K562 (cell line): Measurements from ENCODE around the gene NOP14. TPM values are rescaled to one million over a fixed set of nuclear protein-coding genes. Genes with fewer than 3 reads are reported as not detected.

Source experiments
- ATAC-seq: fragments of 200-7000 bp; cut with Tn5 transposase; 3 replicates; pipeline ENCODE4 v1.9.1; 2020; ENCODE audit warnings: moderate library complexity
- BruUV-seq: library from RNA; stranded (reverse); fragments of 400-500 nt; replicated peaks from 2 replicates; lab custom pipeline; 2021; lab: Mats Ljungman, UMichigan
- CTCF ChIA-PET: fragments of 300-600 bp; formaldehyde crosslinking; extraction: SDS; loops from one replicate; lab custom pipeline; 2021; ENCODE audit warnings: low intra/inter-chr PET ratio; lab: Yijun Ruan, JAX
- POLR2A ChIA-PET: fragments of 300-600, 350-650 bp; sonication (Branson Sonifier 250); formaldehyde crosslinking; extraction: SDS; loops from one replicate; lab custom pipeline; 2021; ENCODE audit warnings: antibody characterized with exemption, inconsistent platforms; lab: Yijun Ruan, JAX
- DNase-seq, 4 experiments: peaks; one replicate each; pipeline versions ENCODE4 v3.0.0 to v3.0.0-alpha.2; 2011 to 2018; ENCODE audit warnings: low spot score in 3 of 4, mixed read lengths in 3 of 4; ENCODE audit errors: extremely low read depth in 1 of 4
- FAIRE-seq: peaks from 2 replicates; lab custom pipeline; 2011; peaks lifted over from hg19 to GRCh38; lab: Jason Lieb, UNC
- H2AFZ ChIP-seq: 2 replicates; pipeline ENCODE4 v1.6.0; 2011; ENCODE audit warnings: low read depth, low read length, control low read depth, inconsistent platforms
- H3K27ac ChIP-seq: fragments of 200-600 bp; 3 replicates; pipeline ENCODE4 v1.8.0; 2011; ENCODE audit warnings: low read depth, mild to moderate bottlenecking, control low read depth, inconsistent platforms, low read length, moderate library complexity, mixed read lengths; ENCODE audit errors: extremely low read depth
- H3K27me3 ChIP-seq, 2 experiments: fragments of 300-600 bp in 1 of 2; 2 replicates in 1 of 2; 3 replicates in 1 of 2; pipeline versions ENCODE4 v1.6.0 to v1.8.0; 2011; ENCODE audit warnings: inconsistent platforms in 2 of 2, low read length in 2 of 2, mild to moderate bottlenecking in 1 of 2, mixed read lengths in 1 of 2, moderate library complexity in 1 of 2; ENCODE audit not compliant: control insufficient read depth in 2 of 2, insufficient read depth in 2 of 2
- H3K36me3 ChIP-seq: fragments of 300-600 bp; 3 replicates; pipeline ENCODE4 v1.8.0; 2011; ENCODE audit warnings: mild to moderate bottlenecking, low read length, inconsistent platforms; ENCODE audit not compliant: control insufficient read depth, insufficient read depth
- H3K4me1 ChIP-seq, 2 experiments: fragments of 200-600 bp in 1 of 2; replicated peaks in 1 of 2; 2 replicates in 1 of 2; 3 replicates in 1 of 2; pipeline versions ENCODE4 v1.5.1 to v1.8.0; 2011; ENCODE audit warnings: inconsistent platforms in 2 of 2, low read length in 2 of 2, mild to moderate bottlenecking in 1 of 2, mixed read lengths in 1 of 2, moderate library complexity in 1 of 2; ENCODE audit not compliant: control insufficient read depth in 2 of 2, insufficient read depth in 2 of 2
- H3K4me2 ChIP-seq: 2 replicates; pipeline ENCODE4 v1.6.1; 2011; ENCODE audit warnings: low read length, control low read depth, inconsistent platforms, mixed read lengths; ENCODE audit not compliant: insufficient read depth
- H3K4me3 ChIP-seq: fragments of 200-600 bp; sonication (generic), shearing (Covaris generic); 2 replicates; pipeline ENCODE4 v1.5.1; 2016; ENCODE audit warnings: control low read depth, inconsistent platforms
- H3K79me2 ChIP-seq: fragments of 200-600 bp; 3 replicates; pipeline ENCODE4 v1.8.0; 2011; ENCODE audit warnings: low read length, inconsistent platforms; ENCODE audit not compliant: control insufficient read depth, insufficient read depth
- H3K9ac ChIP-seq, 2 experiments: 2 replicates each; pipeline versions ENCODE4 v1.6.0 to v1.6.1; 2011; ENCODE audit warnings: low read depth in 2 of 2, low read length in 2 of 2, control low read depth in 1 of 2, inconsistent platforms in 1 of 2, mild to moderate bottlenecking in 1 of 2, mixed read lengths in 1 of 2; ENCODE audit not compliant: insufficient read depth in 1 of 2
- H3K9me1 ChIP-seq: one replicate; pipeline ENCODE4 v1.6.0; 2011; ENCODE audit warnings: inconsistent platforms, mild to moderate bottlenecking, low read length, moderate library complexity; ENCODE audit not compliant: control insufficient read depth, insufficient read depth
- H3K9me3 ChIP-seq: replicated peaks from 2 replicates; pipeline ENCODE4 v1.5.1; 2011; ENCODE audit warnings: low read depth, low read length, inconsistent platforms; ENCODE audit not compliant: control insufficient read depth, insufficient read depth
- H4K20me1 ChIP-seq: replicated peaks from 2 replicates; pipeline ENCODE4 v1.6.1; 2011; ENCODE audit warnings: low read length, inconsistent platforms, mixed read lengths; ENCODE audit not compliant: control insufficient read depth, insufficient read depth
- ATF1 ChIP-seq, 2 experiments: fragments of 450-650 bp in 1 of 2; IDR thresholded peaks; 2 replicates each; pipeline ENCODE4 v1.6.1; 2016; ENCODE audit warnings: missing compliant biosample characterization in 1 of 2, missing genetic modification characterization in 1 of 2
- CBX5 ChIP-seq: IDR thresholded peaks from 2 replicates; pipeline ENCODE4 v1.6.1; 2014; ENCODE audit warnings: low read depth, borderline replicate concordance
- DACH1 ChIP-seq: fragments of 450-650 bp; IDR thresholded peaks from 2 replicates; pipeline ENCODE4 v1.6.1; 2018; ENCODE audit not compliant: partially characterized antibody
- PHF20 ChIP-seq: fragments of 450-650 bp; IDR thresholded peaks from 2 replicates; pipeline ENCODE4 v1.6.1; 2018; ENCODE audit not compliant: partially characterized antibody
- ZBTB33 ChIP-seq: sonication (generic); formaldehyde crosslinking; IDR thresholded peaks from 2 replicates; pipeline ENCODE4 v1.8.1; 2023; ENCODE audit warnings: mild to moderate bottlenecking, missing genetic modification reagents
- ZNF75A ChIP-seq: fragments of 450-650 bp; formaldehyde crosslinking; IDR thresholded peaks from 2 replicates; pipeline ENCODE4 v1.4.0; 2020; ENCODE audit warnings: mild to moderate bottlenecking
- WGBS: fragments of 100-300 bp; shearing (Covaris generic); methylation state at CpG from one replicate; pipeline ENCODE4 v1.1.6; 2016; ENCODE audit warnings: low coverage, mixed read lengths; ENCODE audit not compliant: insufficient coverage; ENCODE audit errors: missing lambda C conversion rate; 5-methylcytosine and 5-hydroxymethylcytosine counted together
- in situ Hi-C: fragments of 300-500 bp; cut with MboI; formaldehyde crosslinking; loops from 4 replicates; pipeline ENCODE4 v1.15.0; 2018; ENCODE audit warnings: inconsistent platforms, mixed read lengths
- intact Hi-C: fragments of 100-400 bp; cut with micrococcal nuclease; formaldehyde crosslinking; loops from 2 replicates; pipeline ENCODE4 v1.14.2; 2022
- polyA plus RNA-seq, 8 experiments: library from polyadenylated mRNA; depleted of rRNA in 4 of 8; stranded (reverse) in 5 of 8; unstranded in 3 of 8; fragments of >200 nt; fragmentation: Nextera tagmentation in 2 of 8; fragmentation: Illumina TruSeq in 1 of 8; extraction: Ambion mirVana in 2 of 8; extraction: Trizol in 1 of 8; gene quantifications; 2 replicates each; pipeline versions ENCODE4 v1.2.1 to v1.2.3, GENCODE V29; 2011 to 2014; ENCODE audit warnings: inconsistent platforms in 1 of 8, missing spikeins in 1 of 8
- total RNA-seq, 7 experiments: library from RNA; depleted of rRNA in 6 of 7; stranded (reverse); fragments of >200 nt in 6 of 7; fragmentation: Illumina TruSeq in 2 of 7; extraction: Trizol in 2 of 7; gene quantifications; 2 replicates each; pipeline versions ENCODE4 v1.2.1 to v1.2.3, GENCODE V29; 2011 to 2021; ENCODE audit warnings: low replicate concordance in 1 of 7
- TF ChIP-seq, protein P1 (sequence below): sonication (generic); formaldehyde crosslinking; IDR thresholded peaks from 2 replicates; pipeline ENCODE4 v1.8.0; 2022; ENCODE audit warnings: missing genetic modification reagents, mild to moderate bottlenecking, borderline replicate concordance

Gene NOP14
- total and polyA plus RNA-seq, 9 of the 15 experiments (the other 6 are each of a cell fraction or from before 2014, with no cell fraction given), result 12.7 to 76.0 (median 50.9) TPM

GRCh38 chr4:2965262-2965661 is 2.1 kb upstream of the NOP14 start:
- peaks cover 10% of the 10 kb centered on the region for H3K36me3 ChIP-seq
- no peak overlapping the region for H3K4me3 ChIP-seq
- H3K79me2 ChIP-seq, result peaks cover 33% of the 10 kb centered on the region
- ATAC-seq (no peak), DNase-seq (no peak), FAIRE-seq (no peak)
- no peaks in the 10 kb centered on the region for H3K9me3 ChIP-seq
- BruUV-seq, result no TSS peak
- no peak overlapping the region for H3K27ac ChIP-seq
- intact Hi-C loops, result no loop called here
- peak overlapping the region in 1 of 2 experiments; percentile 63; a peak in 2 of 4 replicates for H3K9ac ChIP-seq
- CTCF ChIA-PET, result no interaction called here
- in situ Hi-C loops, result no loop called here
- TF ChIP-seq ATF1 (CRISPR knock-in tag; IDR thresholded peaks at IDR 0.05) (no peak), ATF1 (tag; IDR thresholded peaks at IDR 0.05) (no peak), CBX5 (no peak), PHF20 (no peak), DACH1 (no peak), ZBTB33 (peak; percentile 59; the same call in 1 of the 2 replicates), ZNF75A (CRISPR knock-in tag) (no peak)
- TF ChIP-seq, protein P1, sequence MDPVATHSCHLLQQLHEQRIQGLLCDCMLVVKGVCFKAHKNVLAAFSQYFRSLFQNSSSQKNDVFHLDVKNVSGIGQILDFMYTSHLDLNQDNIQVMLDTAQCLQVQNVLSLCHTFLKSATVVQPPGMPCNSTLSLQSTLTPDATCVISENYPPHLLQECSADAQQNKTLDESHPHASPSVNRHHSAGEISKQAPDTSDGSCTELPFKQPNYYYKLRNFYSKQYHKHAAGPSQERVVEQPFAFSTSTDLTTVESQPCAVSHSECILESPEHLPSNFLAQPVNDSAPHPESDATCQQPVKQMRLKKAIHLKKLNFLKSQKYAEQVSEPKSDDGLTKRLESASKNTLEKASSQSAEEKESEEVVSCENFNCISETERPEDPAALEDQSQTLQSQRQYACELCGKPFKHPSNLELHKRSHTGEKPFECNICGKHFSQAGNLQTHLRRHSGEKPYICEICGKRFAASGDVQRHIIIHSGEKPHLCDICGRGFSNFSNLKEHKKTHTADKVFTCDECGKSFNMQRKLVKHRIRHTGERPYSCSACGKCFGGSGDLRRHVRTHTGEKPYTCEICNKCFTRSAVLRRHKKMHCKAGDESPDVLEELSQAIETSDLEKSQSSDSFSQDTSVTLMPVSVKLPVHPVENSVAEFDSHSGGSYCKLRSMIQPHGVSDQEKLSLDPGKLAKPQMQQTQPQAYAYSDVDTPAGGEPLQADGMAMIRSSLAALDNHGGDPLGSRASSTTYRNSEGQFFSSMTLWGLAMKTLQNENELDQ, result no peak
- POLR2A ChIA-PET, result interaction anchor here (0.9 to 1.4 kb wide), 3 partner anchors 8 to 44 kb away, joined by 5 to 6 read pairs (median 5); no protein-coding TSS in a partner anchor
- H4K20me1 ChIP-seq, result peaks cover 11% of the 10 kb centered on the region
- no peaks in the 10 kb centered on the region for H3K9me1 ChIP-seq
- 95% methylated on average over 16 of the region's 16 CpGs for WGBS
- peaks cover 20 to 24% of the 10 kb centered on the region in 2 experiments; a peak in 4 of 5 replicates for H3K4me1 ChIP-seq
- H3K4me2 ChIP-seq, result peak overlapping the region; percentile 0; the same call in 1 of the 2 replicates
- no peaks in the 10 kb centered on the region for H3K27me3 ChIP-seq
- no peak overlapping the region for H2AFZ ChIP-seq
